PC-3 (cell line): ENCODE measurements around the gene LTF. TPM values are rescaled to one million over a fixed set of nuclear protein-coding genes. Genes with fewer than 3 reads are reported as not detected.
"Not testable (repeated sequence)": the region's sequence is repeated elsewhere in the genome, so short reads cannot be mapped to it uniquely, and the experiment has no call there.

Experiments used
- ATAC-seq: fragments of 200-7000 bp; cut with Tn5 transposase; 2 replicates; pipeline ENCODE4 v1.9.1; 2020; ENCODE audit warnings: mild to moderate bottlenecking, moderate library complexity
- BruUV-seq: library from RNA; stranded (reverse); fragments of 400-500 nt; replicated peaks from 2 replicates; lab custom pipeline; 2021; lab: Mats Ljungman, UMichigan
- CTCF ChIA-PET: fragments of 300-600 bp; sonication (Branson Sonifier 250); formaldehyde crosslinking; loops from one replicate; lab custom pipeline; 2022; ENCODE audit warnings: antibody characterized with exemption; lab: Charles Lee
- POLR2A ChIA-PET: fragments of 300-600 bp; sonication (Branson Sonifier 250); formaldehyde crosslinking; loops from one replicate; lab custom pipeline; 2022; ENCODE audit warnings: antibody characterized with exemption; ENCODE audit not compliant: unreplicated experiment; lab: Charles Lee
- DNase-seq: peaks from one replicate; pipeline ENCODE4 v3.0.0-alpha.2; 2015
- H2AFZ ChIP-seq: fragments of 300-600 bp; sonication (generic); 2 replicates; pipeline ENCODE4 v1.6.0; 2016; ENCODE audit warnings: antibody characterized with exemption, low read length
- H3F3A ChIP-seq: fragments of 300-600 bp; sonication (generic); one replicate; pipeline ENCODE4 v1.6.0; 2017; ENCODE audit warnings: antibody characterized with exemption, low read length, control low read depth, mild to moderate bottlenecking; ENCODE audit not compliant: unreplicated experiment
- H3K27ac ChIP-seq: fragments of 300-600 bp; sonication (generic); 2 replicates; pipeline ENCODE4 v1.5.1; 2016; ENCODE audit warnings: mild to moderate bottlenecking, low read length
- H3K27me3 ChIP-seq: fragments of 300-600 bp; sonication (generic); 2 replicates; pipeline ENCODE4 v1.6.1; 2016; ENCODE audit warnings: low read length, mixed read lengths
- H3K36me3 ChIP-seq: fragments of 300-600 bp; sonication (generic); 2 replicates; pipeline ENCODE4 v1.6.1; 2016; ENCODE audit warnings: low read depth, mixed run types, low read length, mixed read lengths
- H3K4me1 ChIP-seq: fragments of 300-600 bp; sonication (generic); 2 replicates; pipeline ENCODE4 v1.5.1; 2016; ENCODE audit warnings: low read length; ENCODE audit not compliant: insufficient read depth
- H3K4me2 ChIP-seq: fragments of 300-600 bp; sonication (generic); 2 replicates; pipeline ENCODE4 v1.6.0; 2016; ENCODE audit warnings: low read length
- H3K4me3 ChIP-seq: fragments of 300-600 bp; sonication (generic); 2 replicates; pipeline ENCODE4 v1.5.1; 2016; ENCODE audit warnings: mild to moderate bottlenecking, low read length, mixed read lengths
- H3K79me2 ChIP-seq: fragments of 300-600 bp; sonication (generic); 2 replicates; pipeline ENCODE4 v1.6.1; 2017; ENCODE audit warnings: low read length, mixed read lengths
- H3K9ac ChIP-seq: fragments of 300-600 bp; sonication (generic); 2 replicates; pipeline ENCODE4 v1.6.0; 2016; ENCODE audit warnings: mild to moderate bottlenecking, low read length
- H3K9me2 ChIP-seq: fragments of 300-600 bp; sonication (generic); replicated peaks from 2 replicates; pipeline ENCODE4 v1.6.1; 2016; ENCODE audit warnings: mixed run types, low read length, mixed read lengths
- H3K9me3 ChIP-seq: fragments of 300-600 bp; sonication (generic); 2 replicates; pipeline ENCODE4 v1.6.1; 2016; ENCODE audit warnings: low read length, mixed read lengths
- H4K20me1 ChIP-seq: fragments of 300-600 bp; sonication (generic); 2 replicates; pipeline ENCODE4 v1.6.1; 2016; ENCODE audit warnings: low read length, mixed read lengths
- EZH2 ChIP-seq: fragments of 300-600 bp; sonication (generic); IDR thresholded peaks from one replicate; pipeline ENCODE4 v1.6.1; 2017; ENCODE audit warnings: antibody characterized with exemption, mild to moderate bottlenecking, low read length; ENCODE audit not compliant: unreplicated experiment
- EZH2phosphoT487 ChIP-seq: fragments of 300-600 bp; sonication (generic); IDR thresholded peaks from 2 replicates; pipeline ENCODE4 v1.6.1; 2018; ENCODE audit warnings: mild to moderate bottlenecking, antibody characterized with exemption, low read length, borderline replicate concordance
- intact Hi-C: fragments of 100-400 bp; cut with micrococcal nuclease; formaldehyde crosslinking; loops from 2 replicates; pipeline ENCODE4 v1.9.0; 2023
- total RNA-seq: library from RNA; depleted of rRNA; stranded (reverse); fragments of >200 nt; gene quantifications from 2 replicates; pipeline ENCODE4 v1.2.3, GENCODE V29; 2014
- TF ChIP-seq, protein P1 (sequence below): fragments of 300-600 bp; sonication (generic); conservative IDR thresholded peaks from 2 replicates; pipeline ENCODE4 v1.5.1; 2017; ENCODE audit warnings: antibody characterized with exemption, low read depth, mild to moderate bottlenecking, low read length

LTF gene
- total RNA-seq, 1 experiment from 2014 or later = not detected

DNA sequence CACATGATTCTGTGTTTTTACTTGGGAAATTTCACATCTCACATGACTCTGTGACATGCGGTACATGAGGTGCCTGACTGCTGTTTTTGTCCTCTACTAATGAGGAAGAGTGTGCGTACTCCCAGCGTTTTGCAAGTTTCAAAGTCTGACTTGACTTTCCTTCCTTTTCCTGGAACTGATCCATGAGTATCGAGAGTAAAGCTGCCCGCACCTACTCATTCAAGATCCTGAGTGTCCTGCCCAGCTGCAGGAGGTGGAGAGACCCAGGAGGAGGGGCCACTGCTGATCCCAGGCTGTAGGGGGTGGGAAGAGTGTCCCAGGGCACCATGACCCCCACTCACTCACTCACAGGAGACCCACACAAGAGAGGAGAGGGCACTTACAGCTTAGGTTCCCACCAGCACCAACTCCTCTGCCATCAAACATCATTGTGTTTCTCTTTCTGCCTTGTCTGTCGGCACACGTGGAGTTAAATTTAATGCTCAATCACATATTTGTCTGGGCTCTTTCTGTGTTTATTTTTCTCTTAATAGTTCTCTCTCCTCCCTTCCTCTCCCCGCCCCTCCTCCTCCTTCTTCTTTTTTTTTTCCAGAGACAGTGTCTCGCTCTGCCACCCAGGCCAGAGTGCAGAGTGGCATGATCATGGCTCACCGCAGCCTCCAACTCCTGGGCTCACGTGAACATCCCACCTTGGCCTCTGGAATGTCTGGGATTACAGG lies 59.2 kb downstream of the LTF start:
- ChIA-PET POLR2A (no interaction called here), CTCF (no interaction called here)
- Histone ChIP-seq H3K79me2 (no peaks in the 10 kb centered on the region), H3K9me2 (no peaks in the 10 kb centered on the region), H3K4me3 (peak overlapping the region; percentile 41; the same call in 1 of the 2 replicates), H3K27me3 (no peaks in the 10 kb centered on the region), H3K27ac (peak overlapping the region; percentile 95), H3K36me3 (no peaks in the 10 kb centered on the region), H3K9ac (peak overlapping the region; percentile 79), H3K4me1 (peaks cover 42% of the 10 kb centered on the region), H2AFZ (peak overlapping the region; percentile 63), H3K4me2 (peak overlapping the region; percentile 86), H3K9me3 (no peaks in the 10 kb centered on the region), H4K20me1 (no peaks in the 10 kb centered on the region), H3F3A (no peaks in the 10 kb centered on the region)
- TF ChIP-seq EZH2 (no peak), EZH2phosphoT487 (no peak)
- TF ChIP-seq, protein P1, sequence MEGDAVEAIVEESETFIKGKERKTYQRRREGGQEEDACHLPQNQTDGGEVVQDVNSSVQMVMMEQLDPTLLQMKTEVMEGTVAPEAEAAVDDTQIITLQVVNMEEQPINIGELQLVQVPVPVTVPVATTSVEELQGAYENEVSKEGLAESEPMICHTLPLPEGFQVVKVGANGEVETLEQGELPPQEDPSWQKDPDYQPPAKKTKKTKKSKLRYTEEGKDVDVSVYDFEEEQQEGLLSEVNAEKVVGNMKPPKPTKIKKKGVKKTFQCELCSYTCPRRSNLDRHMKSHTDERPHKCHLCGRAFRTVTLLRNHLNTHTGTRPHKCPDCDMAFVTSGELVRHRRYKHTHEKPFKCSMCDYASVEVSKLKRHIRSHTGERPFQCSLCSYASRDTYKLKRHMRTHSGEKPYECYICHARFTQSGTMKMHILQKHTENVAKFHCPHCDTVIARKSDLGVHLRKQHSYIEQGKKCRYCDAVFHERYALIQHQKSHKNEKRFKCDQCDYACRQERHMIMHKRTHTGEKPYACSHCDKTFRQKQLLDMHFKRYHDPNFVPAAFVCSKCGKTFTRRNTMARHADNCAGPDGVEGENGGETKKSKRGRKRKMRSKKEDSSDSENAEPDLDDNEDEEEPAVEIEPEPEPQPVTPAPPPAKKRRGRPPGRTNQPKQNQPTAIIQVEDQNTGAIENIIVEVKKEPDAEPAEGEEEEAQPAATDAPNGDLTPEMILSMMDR = no peak
- ATAC-seq (peak; percentile 45), DNase-seq (peak; percentile 66)
- no TSS peak for BruUV-seq
- intact Hi-C loops = loop anchor here (2.0 to 5.0 kb wide), 2 partner anchors 17 to 287 kb away; partner anchors contain the start of gene ALS2CL

DNA sequence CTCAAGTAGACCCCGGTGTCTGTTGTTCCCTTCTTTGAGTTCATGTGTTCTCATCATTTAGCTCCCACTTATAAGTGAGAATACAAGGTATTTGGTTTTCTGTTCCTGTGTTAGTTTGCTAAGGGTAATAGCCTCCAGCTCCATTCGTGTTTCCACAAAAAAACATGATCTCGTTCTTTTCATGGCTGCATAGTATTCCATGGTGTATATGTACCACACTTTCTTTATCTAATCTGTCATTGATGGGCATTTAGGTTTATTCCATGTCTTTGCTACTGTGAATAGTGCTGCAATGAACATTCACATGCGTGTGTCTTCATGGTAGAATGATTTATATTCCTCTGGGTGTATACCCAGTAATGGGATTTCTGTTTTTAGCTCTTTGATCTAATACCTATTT lies 61.8 kb downstream of the LTF start:
- intact Hi-C loops, H3K27ac ChIP-seq, ATAC-seq, H3K9me2 ChIP-seq, H3K27me3 ChIP-seq, H3F3A ChIP-seq, BruUV-seq, H3K79me2 ChIP-seq, CTCF ChIA-PET, H3K4me2 ChIP-seq, H3K36me3 ChIP-seq, H2AFZ ChIP-seq, POLR2A ChIA-PET, H3K9me3 ChIP-seq, H3K9ac ChIP-seq, DNase-seq, H4K20me1 ChIP-seq, H3K4me3 ChIP-seq: not testable (repeated sequence)
- H3K4me1 ChIP-seq = peaks cover 41% of the 10 kb centered on the region

DNA sequence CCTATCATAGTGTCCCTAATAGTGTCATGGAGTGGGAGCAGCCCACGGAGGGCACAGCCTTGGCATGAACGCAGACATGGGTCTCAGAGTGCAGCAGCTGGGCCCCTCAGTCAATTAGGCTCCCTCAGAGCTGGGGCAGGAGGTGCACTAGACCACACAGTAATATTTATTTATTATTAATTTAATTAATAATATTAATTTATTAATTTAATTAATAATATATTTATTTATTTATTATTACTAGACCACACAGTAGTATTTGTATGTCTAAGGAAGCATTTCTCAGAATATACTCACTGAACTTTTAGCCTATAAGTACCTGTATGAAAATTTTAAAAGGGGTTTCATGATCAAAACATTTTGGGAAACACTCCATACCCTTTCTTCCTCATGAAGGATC lies 63.1 kb downstream of the LTF start:
- H3K36me3 ChIP-seq = no peaks in the 10 kb centered on the region
- no peaks in the 10 kb centered on the region for H3K27me3 ChIP-seq
- H4K20me1 ChIP-seq = no peaks in the 10 kb centered on the region
- no peak overlapping the region for H2AFZ ChIP-seq
- no peaks in the 10 kb centered on the region for H3K9me3 ChIP-seq
- no peaks in the 10 kb centered on the region for H3K9me2 ChIP-seq
- POLR2A ChIA-PET = no interaction called here
- intact Hi-C loops = no loop called here
- TF ChIP-seq, protein P1 = no peak
- TF ChIP-seq EZH2 (no peak), EZH2phosphoT487 (no peak)
- DNase-seq (no peak), ATAC-seq (no peak)
- BruUV-seq = no TSS peak
- H3K4me2 ChIP-seq = no peak overlapping the region
- no peak overlapping the region for H3K4me3 ChIP-seq
- CTCF ChIA-PET = no interaction called here
- peaks cover 30% of the 10 kb centered on the region for H3K4me1 ChIP-seq
- no peaks in the 10 kb centered on the region for H3K79me2 ChIP-seq
- H3K27ac ChIP-seq = no peak overlapping the region
- H3F3A ChIP-seq = no peaks in the 10 kb centered on the region
- no peak overlapping the region for H3K9ac ChIP-seq
